PC-3 (cell line): Measurements from ENCODE around the gene SPEM1.

Source experiments
- CTCF ChIP-seq: fragments of 300-600 bp; sonication (generic); conservative IDR thresholded peaks from 2 replicates; pipeline ENCODE4 v1.5.1; 2017; ENCODE audit warnings: antibody characterized with exemption, low read depth, mild to moderate bottlenecking, low read length
- EZH2 ChIP-seq: fragments of 300-600 bp; sonication (generic); IDR thresholded peaks from one replicate; pipeline ENCODE4 v1.6.1; 2017; ENCODE audit warnings: antibody characterized with exemption, mild to moderate bottlenecking, low read length; ENCODE audit not compliant: unreplicated experiment
- EZH2phosphoT487 ChIP-seq: fragments of 300-600 bp; sonication (generic); IDR thresholded peaks from 2 replicates; pipeline ENCODE4 v1.6.1; 2018; ENCODE audit warnings: mild to moderate bottlenecking, antibody characterized with exemption, low read length, borderline replicate concordance

- no peak for TF ChIP-seq CTCF
- no peak for TF ChIP-seq EZH2
- no peak for TF ChIP-seq EZH2phosphoT487
These were observed 16.9 kb upstream of the SPEM1 start for GRCh38 chr17:7403043-7403726.
